KBM-7 (cell line): Measurements from ENCODE around the gene TLE4.
A peak's percentile ranks its signal among the peaks of the same experiment; 100 is the strongest.
"Not testable (repeated sequence)": the region's sequence is repeated elsewhere in the genome, so short reads cannot be mapped to it uniquely, and the experiment has no call there.

Experiments
- DNase-seq: peaks from one replicate; pipeline ENCODE4 v3.0.0-alpha.2; 2015
- in situ Hi-C: fragments of 300-500 bp; cut with MboI; formaldehyde crosslinking; loops from 2 replicates; pipeline ENCODE4 v1.14.3; 2020; ENCODE audit warnings: low sequenced_read_pairs, low pct_unique_long_range_greater_than_20kb, mixed read lengths

TLE4 gene

DNA sequence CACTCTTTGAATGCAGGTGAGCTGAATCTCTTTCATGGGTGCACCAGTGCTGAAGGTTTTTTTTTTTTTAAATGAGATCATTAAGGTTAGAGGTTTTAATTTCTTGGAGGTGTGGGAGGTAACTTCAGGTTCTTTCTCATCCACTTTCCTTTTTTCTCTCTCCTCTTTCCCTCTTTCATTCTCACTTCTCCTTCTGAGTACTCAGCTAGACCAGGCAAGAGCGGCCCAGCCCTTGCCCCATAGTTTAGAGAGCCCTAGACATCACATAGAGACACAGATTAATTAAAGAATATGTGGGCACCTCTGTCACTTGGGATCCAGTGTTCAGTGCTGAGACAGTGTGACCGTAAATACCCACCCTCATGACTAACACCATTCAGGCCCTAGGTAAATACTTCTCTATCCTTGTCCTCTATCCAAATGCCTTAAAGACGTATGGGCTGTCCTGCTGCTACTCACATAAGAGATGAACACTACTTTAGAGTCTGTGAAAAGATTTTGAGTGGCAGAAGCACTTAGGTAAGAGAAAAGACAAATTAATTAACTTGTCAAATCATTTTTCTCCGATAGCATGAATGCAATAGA lies 174.1 kb downstream of the TLE4 start:
- no peak for DNase-seq
- in situ Hi-C loops: no loop called here

DNA sequence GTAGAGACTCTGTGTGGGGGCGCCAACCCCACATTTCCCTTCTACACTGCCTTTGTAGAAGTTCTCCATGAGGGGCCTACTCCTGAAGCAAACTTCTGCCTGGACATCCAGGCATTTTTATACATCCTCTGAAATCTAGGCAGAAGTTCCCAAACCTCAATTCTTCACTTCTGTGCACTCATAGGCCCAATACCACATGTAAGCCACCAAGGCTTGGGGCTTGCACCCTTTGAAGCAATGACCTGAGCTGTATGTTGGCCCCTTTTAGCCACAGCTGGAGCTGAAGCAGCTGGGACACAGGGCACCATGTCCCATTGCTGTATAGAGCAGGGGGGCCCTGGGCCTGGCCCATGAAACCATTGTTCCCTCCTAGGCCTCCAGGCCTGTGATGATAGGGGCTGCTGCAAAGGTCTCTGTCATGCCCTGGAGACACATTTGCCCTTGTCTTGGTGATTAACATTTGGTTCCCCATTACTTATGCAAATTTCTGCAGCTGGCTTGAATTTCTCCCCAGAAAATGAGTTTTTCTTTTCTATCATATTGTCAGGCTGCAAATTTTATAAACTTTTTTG lies 180.2 kb downstream of the TLE4 start:
- in situ Hi-C loops: not testable (repeated sequence)

DNA sequence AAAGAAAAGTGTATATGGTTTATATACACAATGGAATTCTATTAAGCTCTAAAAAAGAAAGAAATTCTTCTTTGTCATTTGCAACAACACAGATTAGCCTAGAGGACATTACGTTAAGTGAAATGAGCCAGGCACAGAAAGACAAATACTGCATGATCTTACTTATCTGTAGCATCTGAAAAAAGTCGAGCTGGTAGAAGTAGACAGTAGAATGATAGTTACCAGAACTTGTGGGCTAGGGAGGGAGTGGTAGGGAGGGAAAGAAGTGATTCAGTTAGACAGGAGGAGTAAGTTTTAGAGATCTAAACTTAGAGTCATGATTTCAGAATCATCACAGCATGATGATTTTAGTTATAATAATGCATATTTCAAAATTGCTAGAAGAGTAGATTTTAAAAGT lies 184.6 kb downstream of the TLE4 start:
- DNase-seq: no peak
- in situ Hi-C loops: no loop called here

More for the DNA sequence above, 180.2 kb downstream of the TLE4 start:
- DNase-seq: not testable (repeated sequence)

DNA sequence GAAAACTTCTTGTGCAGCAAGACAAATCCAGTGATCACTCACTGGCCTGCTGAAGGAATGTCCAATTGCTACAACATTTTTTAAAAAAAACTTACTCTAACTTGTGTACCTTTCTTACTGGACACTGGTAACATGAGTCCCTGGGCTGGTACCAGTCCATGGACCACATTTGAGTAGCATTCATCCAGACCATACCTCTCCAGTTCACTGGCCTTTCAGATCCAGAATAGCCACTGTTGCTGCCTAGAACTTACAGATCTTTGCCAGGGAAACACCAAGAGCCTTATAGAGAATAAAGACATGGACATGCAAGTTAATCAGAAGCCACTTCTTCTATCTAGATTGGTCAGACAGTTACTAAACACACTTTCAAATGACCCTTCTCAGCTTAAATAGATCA lies 185.3 kb downstream of the TLE4 start:
- in situ Hi-C loops: no loop called here
- DNase-seq: no peak

DNA sequence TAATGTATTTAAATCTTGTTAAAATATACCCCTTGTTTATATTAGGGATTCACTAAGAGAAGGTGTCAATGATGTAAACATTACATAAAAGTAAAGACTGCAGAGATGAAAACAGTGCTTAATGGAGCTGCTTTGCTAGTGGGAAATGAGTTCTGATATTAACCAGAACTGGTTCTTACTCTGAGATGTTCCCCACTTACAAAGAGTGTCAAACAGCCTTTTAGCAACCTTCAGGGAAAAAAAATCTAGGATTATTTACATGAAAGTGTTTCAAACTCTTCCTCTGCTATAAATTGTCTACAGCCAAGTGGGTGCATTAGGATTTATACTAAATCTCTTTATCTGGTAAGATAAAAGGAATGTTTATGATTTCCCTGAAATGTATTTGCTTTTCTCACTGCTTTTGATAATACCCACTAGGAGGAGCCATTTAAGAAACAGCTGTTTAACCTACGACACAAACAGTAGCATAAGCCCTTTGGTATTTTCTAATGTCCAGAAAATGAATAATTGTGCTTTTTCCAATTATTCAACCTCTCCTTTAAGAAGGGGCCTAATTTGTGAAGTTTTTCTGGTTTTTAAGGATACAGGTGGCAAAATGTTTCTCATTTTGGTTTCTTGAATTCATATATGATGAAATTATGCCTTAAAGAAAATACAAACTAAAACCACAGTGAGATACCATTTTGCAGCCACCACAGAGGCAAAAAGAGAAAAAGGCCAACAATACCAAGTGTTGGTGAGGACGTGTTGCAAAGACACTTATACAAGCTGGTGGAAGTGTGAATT lies 186.3 kb downstream of the TLE4 start:
- DNase-seq: peak; percentile 11
- in situ Hi-C loops: no loop called here

DNA sequence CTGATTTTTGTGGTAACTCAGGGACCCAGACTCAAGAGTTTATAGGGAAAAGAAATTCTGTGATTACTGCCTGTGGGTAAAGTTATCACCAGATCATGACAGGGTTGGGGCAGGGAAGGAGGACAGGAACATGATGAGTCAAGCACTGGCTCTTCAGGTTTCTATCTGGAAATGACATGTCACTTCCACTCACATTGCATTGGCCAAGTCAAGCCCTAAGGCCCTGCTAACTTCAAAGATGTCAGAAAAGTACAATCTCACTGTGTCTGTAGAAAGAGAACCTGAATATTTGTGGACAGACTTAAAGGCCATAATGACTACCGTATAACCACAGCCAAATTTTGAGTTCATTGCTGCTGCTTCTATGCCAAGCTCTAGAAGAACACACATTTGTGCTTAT lies 187.7 kb downstream of the TLE4 start:
- DNase-seq: no peak
- in situ Hi-C loops: no loop called here

DNA sequence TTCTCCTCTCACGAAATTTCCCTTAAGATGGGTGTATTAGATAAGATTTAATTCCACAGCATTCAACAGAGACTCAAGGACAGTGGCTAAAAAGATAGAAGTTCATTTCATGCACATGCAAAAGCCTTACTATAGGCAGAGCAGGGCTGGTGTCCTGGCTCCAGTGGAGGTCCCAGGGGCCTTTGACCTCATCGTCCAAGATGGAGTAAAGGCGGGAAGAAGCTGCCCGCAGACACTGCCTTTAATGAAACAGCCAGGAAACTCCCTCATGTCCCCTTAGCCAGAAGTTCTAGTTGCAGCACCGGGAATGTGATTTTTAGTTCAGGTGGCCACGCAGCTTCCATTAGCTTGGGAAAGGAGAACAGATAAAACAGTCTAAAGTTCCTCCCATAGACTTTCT lies 190.3 kb downstream of the TLE4 start:
- DNase-seq: no peak
- in situ Hi-C loops: no loop called here

DNA sequence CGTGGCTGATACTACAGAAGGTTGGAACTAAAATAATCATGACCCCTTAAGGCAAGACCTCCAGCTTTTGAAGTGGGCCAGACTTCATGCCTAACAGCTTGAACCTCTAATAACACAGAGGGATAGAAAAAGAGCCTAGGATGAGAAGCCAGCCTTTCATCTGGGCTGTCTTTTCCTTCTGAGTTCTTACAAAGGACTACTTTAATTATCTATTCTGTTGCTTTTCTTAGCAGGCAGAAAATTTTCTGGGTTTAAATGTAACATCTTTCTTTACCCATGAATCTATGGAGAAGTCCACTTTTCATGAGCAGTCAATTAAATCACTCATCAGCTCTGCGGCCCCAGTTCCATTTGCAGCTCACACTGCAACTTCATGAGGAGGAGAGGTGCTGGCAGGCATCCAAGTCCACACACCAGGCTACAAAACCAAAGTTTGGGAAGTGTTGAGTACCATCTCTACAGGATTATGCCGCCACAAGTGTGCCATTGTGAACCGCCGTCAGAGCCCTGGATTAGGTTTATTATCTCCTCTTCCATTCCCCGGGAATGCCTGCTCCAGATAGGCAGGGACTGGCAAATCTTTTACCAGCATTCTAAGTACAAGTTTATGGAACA lies 192.0 kb downstream of the TLE4 start:
- DNase-seq: no peak
- in situ Hi-C loops: no loop called here

DNA sequence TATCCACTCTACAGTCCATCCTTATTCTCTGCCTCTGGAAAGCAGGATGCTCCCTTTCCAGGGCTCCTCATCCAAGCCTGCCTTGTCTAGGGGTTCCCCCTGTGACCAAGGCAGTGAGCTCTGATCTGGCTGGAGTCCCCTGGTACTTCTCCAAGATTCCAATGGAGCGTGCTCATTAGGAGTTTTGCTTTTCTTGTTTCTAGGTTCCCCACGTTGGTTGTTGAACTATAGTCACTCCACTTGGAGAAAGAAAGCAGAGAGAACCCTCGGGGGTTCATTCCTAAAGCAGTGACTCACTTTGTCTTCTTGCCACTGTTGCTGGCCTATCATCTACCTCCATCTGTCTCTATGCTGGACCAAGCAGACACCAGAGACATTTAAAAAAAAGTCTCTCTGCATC lies 192.6 kb downstream of the TLE4 start:
- in situ Hi-C loops: no loop called here
- DNase-seq: no peak

DNA sequence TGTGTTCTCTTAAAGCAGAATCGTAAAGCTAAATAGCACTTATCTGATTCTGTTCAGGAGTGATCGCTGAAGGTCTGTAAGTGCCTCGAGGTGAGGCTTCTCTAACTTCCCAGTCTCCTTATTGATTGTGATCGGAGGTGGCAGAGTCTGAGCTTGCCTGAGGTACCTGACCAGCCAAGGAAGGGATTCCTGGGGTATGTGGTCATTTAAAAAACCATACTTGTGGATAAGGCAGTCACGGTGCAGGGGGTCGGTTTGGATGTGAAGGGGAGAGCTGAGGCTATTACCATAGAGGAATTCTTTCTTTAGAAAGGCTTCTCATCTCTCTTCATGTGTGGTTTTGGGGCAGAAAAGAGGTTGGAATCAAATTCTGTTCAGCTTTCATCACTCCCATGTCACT lies 193.7 kb downstream of the TLE4 start:
- in situ Hi-C loops: no loop called here
- DNase-seq: no peak

DNA sequence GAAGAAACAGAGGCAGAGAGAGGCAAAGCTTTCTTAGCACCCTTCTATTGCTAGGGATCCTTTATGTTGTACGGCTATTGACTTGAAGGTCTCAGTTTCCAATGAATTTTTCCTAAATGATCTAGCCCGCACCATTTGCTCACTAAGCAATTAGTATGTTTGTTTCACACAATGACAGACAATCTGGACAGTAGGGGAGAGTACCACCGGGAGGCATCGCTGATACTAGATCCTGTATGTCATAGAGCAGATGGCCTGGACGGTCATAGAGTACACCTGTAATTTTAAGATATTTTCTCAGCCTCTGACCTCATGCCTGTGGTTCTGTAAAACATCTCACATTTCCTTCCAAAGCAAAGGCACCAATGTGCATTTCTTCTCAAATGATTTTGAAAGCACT lies 194.3 kb downstream of the TLE4 start:
- no peak for DNase-seq

DNA sequence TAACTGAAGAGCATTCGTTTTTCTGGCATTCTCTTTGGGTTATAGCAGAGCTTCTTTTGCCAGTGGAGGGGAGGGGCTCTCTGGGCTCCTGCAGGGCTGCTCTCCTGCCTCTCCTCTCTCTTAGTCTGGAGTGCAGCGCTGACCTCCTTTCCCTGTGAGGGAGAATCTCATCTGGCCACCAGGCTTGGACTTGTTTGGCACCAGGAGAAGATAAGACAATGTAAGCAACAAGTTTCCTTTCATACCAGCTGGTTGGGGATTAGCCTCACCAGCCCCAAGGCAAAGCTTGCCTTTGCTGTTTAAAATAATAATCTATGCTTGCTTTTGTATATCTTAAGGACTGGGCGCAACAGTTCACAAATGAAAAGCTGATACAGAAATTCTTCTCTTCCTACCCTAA lies 196.4 kb downstream of the TLE4 start:
- DNase-seq: no peak

More for the DNA sequence above, 194.3 kb downstream of the TLE4 start:
- in situ Hi-C loops: no loop called here

DNA sequence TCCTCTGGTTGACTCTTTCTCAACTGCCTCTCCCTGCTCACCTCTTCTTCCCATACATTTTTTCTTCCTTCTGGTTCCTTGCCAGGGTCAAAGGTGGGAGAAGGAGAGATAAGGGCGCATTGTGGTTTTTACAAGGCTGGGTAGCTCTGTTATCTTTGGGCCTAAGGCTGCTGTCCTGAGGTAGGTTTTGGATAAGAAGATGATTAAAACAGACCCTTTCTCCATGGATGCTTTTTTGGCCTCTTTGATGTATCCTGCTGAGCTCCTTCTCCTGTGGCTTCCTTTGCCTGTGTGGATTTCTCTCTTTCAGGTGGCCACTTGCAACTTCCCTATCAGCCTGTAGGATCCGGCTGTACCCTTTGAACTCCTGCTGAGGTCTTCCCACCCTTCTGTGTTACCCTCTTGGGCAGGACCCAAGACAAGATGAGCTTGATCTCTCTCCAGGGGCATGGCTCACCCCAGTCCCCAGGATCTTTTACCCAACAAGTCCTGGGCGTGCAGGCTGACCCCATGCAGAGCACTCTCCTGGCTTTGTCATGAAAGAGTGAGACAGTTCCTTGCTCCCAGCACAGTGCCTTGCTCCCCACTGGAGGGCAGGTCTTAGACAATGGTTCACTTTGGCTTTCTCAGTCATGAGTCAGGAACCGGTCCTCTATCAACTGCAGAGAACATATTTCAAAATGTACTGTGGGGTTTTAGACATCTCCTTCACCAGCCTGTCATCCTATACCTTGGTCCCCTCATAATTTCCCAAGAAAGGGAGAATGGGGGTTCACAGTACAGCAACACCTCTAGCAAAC lies 197.9 kb downstream of the TLE4 start:
- in situ Hi-C loops: no loop called here
- DNase-seq: no peak

More for the DNA sequence above, 196.4 kb downstream of the TLE4 start:
- in situ Hi-C loops: no loop called here

DNA sequence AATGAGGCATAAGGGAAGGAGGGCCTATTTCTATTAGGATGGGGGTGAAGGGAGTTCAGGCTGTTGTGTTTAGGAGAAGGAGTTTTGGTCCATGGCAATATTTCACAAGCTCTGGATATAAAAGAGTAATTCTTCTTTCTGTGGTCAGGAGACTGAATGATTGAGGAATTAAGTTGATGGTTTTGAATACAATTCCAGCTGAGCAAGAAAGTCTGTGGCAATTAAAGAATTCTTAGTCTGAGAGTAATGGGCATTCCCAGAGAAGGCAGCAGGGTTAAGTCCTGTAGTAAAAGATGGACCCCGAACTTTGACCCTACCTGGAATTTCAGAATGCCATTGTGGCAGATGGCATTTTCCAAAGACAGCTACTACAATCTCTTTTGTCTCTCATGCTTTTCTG lies 202.6 kb downstream of the TLE4 start:
- in situ Hi-C loops: no loop called here

More for the DNA sequence above, 202.6 kb downstream of the TLE4 start:
- no peak for DNase-seq
